Measurements from ENCODE around the gene PTPRZ1.

The PTPRZ1 gene

GRCh38 chr7:121873289-121874194, 581 bp downstream of the PTPRZ1 start:
- Histone ChIP-seq H3K4me2 (peak overlapping the region; percentile 79), H2AFZ (ENCODE audit: low read depth) (peak overlapping the region; percentile 98), H3K9ac (peak overlapping the region; percentile 14; the same call in 1 of the 2 replicates), H4K20me1 (ENCODE audit: insufficient read depth) (no peaks in the 10 kb centered on the region), H3K27me3 (ENCODE audit: insufficient read depth, low read depth) (no peaks in the 10 kb centered on the region), H3K27ac (no peak overlapping the region), H3K4me1 (ENCODE audit: low read depth, poor library complexity, severe bottlenecking) (peaks cover 5% of the 10 kb centered on the region), H3K79me2 (ENCODE audit: insufficient read depth, low read depth) (no peaks in the 10 kb centered on the region), H3K4me3 (IDR thresholded peaks at IDR 0.05; ENCODE audit: insufficient read depth, low read depth, low read length) (no peak overlapping the region), H3K36me3 (ENCODE audit: insufficient read depth) (no peaks in the 10 kb centered on the region)
- TF ChIP-seq CTCF (conservative IDR thresholded peaks at IDR 0.05; ENCODE audit: low read depth, low read length) = no peak

GRCh38 chr7:121874298-121874697, 1.3 kb downstream of the PTPRZ1 start:
- Histone ChIP-seq H2AFZ (ENCODE audit: low read depth) (peak overlapping the region; percentile 98; the same call in 1 of the 2 replicates), H3K36me3 (ENCODE audit: insufficient read depth) (no peaks in the 10 kb centered on the region), H3K4me1 (ENCODE audit: low read depth, poor library complexity, severe bottlenecking) (peaks cover 5% of the 10 kb centered on the region), H3K79me2 (ENCODE audit: insufficient read depth, low read depth) (no peaks in the 10 kb centered on the region), H3K4me3 (IDR thresholded peaks at IDR 0.05; ENCODE audit: insufficient read depth, low read depth, low read length) (no peak overlapping the region), H3K4me2 (peak overlapping the region; percentile 79), H3K27ac (no peak overlapping the region), H4K20me1 (ENCODE audit: insufficient read depth) (no peaks in the 10 kb centered on the region), H3K9ac (no peak overlapping the region), H3K27me3 (ENCODE audit: insufficient read depth, low read depth) (no peaks in the 10 kb centered on the region)
- no peak for TF ChIP-seq CTCF (conservative IDR thresholded peaks at IDR 0.05; ENCODE audit: low read depth, low read length)

- Histone ChIP-seq H4K20me1 (ENCODE audit: insufficient read depth) (no peaks in the 10 kb centered on the region), H3K27ac (no peak overlapping the region), H3K4me2 (no peak overlapping the region), H3K36me3 (ENCODE audit: insufficient read depth) (no peaks in the 10 kb centered on the region), H2AFZ (ENCODE audit: low read depth) (no peak overlapping the region), H3K4me1 (ENCODE audit: low read depth, poor library complexity, severe bottlenecking) (peaks cover 5% of the 10 kb centered on the region), H3K9ac (no peak overlapping the region), H3K4me3 (IDR thresholded peaks at IDR 0.05; ENCODE audit: insufficient read depth, low read depth, low read length) (no peak overlapping the region), H3K27me3 (ENCODE audit: insufficient read depth, low read depth) (no peaks in the 10 kb centered on the region), H3K79me2 (ENCODE audit: insufficient read depth, low read depth) (no peaks in the 10 kb centered on the region)
- TF ChIP-seq CTCF (conservative IDR thresholded peaks at IDR 0.05; ENCODE audit: low read depth, low read length) = no peak
These were observed 2.2 kb downstream of the PTPRZ1 start for GRCh38 chr7:121875203-121875602.

- Histone ChIP-seq H3K4me1 (ENCODE audit: low read depth, poor library complexity, severe bottlenecking) (peaks cover 5% of the 10 kb centered on the region), H3K9ac (no peak overlapping the region), H3K79me2 (ENCODE audit: insufficient read depth, low read depth) (no peaks in the 10 kb centered on the region), H4K20me1 (ENCODE audit: insufficient read depth) (no peaks in the 10 kb centered on the region), H2AFZ (ENCODE audit: low read depth) (no peak overlapping the region), H3K36me3 (ENCODE audit: insufficient read depth) (no peaks in the 10 kb centered on the region), H3K27ac (no peak overlapping the region), H3K27me3 (ENCODE audit: insufficient read depth, low read depth) (no peaks in the 10 kb centered on the region), H3K4me3 (IDR thresholded peaks at IDR 0.05; ENCODE audit: insufficient read depth, low read depth, low read length) (no peak overlapping the region), H3K4me2 (no peak overlapping the region)
- TF ChIP-seq CTCF (conservative IDR thresholded peaks at IDR 0.05; ENCODE audit: low read depth, low read length) = no peak
These were observed 3.9 kb downstream of the PTPRZ1 start for GRCh38 chr7:121876656-121877500.
